BLaER1 treated with 17β-estradiol and CSF1 and Interleukin-3, amounts not matched to agents 10 nM and 100 nM (cell line): ENCODE results near the gene NACAD.
A peak's percentile ranks its signal among the peaks of the same experiment; 100 is the strongest.

Experiments used
- H3K27ac ChIP-seq, 11 experiments: shearing (Covaris generic); formaldehyde crosslinking; 2 replicates each; pipeline ENCODE4 v1.8.1; 2022
- H3K27me3 ChIP-seq, 11 experiments: shearing (Covaris generic); formaldehyde crosslinking; 2 replicates each; pipeline ENCODE4 v1.8.1; 2022
- H3K36me3 ChIP-seq, 11 experiments: shearing (Covaris generic); formaldehyde crosslinking; 2 replicates each; pipeline ENCODE4 v1.8.1; 2022
- H3K4me1 ChIP-seq, 10 experiments: shearing (Covaris generic); formaldehyde crosslinking; 2 replicates each; pipeline ENCODE4 v1.8.1; 2022
- H3K4me2 ChIP-seq, 11 experiments: shearing (Covaris generic); formaldehyde crosslinking; 2 replicates each; pipeline ENCODE4 v1.8.1; 2022
- H3K4me3 ChIP-seq, 10 experiments: shearing (Covaris generic); formaldehyde crosslinking; 2 replicates each; pipeline ENCODE4 v1.8.1; 2022
- H3K9ac ChIP-seq, 11 experiments: shearing (Covaris generic); formaldehyde crosslinking; 2 replicates each; pipeline ENCODE4 v1.8.1; 2022
- H3K9me3 ChIP-seq, 11 experiments: shearing (Covaris generic); formaldehyde crosslinking; replicated peaks in 1 of 11; 2 replicates each; pipeline ENCODE4 v1.8.1; 2022
- H4K20me1 ChIP-seq, 11 experiments: shearing (Covaris generic); formaldehyde crosslinking; 2 replicates each; pipeline ENCODE4 v1.8.1; 2022
- Cebpa-rat ChIP-seq, 11 experiments: shearing (Covaris generic); IDR thresholded peaks; 2 replicates each; pipeline ENCODE4 v1.8.1; 2022

Gene NACAD

DNA sequence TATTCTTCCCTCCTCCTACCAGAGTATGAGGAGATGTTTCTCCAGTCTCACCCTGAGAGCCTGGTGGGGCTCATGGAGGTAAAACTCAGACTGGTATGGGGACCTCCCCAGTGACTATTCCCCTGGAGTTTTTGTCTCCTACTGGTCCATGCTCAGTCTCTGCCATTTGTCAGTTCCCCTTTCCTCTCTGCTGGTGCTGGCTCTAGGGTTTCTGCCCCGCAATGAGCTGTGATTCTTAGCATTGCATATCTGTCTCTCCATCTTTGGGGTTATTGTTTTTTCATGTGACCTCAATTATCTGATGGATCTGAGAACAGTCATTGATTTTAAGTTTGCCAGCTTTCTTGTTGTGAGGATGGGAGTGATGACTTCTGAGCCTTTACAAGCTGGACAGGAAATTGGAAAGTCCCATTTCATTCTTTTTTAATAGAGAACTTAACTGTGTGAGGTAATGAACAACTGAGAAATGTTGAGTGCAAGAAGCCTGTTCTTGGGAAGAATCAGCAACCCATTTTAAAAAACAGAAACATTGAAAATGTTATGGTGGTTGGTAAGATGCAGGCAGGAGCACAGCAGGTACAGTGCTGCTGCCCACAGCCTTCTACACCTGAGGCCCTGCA lies 26.9 kb downstream of the NACAD start:
- TF ChIP-seq Cebpa-rat (IDR thresholded peaks at IDR 0.05), result no peak
- H3K36me3 ChIP-seq, result peaks cover 57 to 92% (median 70%) of the 10 kb centered on the region in 11 experiments

DNA sequence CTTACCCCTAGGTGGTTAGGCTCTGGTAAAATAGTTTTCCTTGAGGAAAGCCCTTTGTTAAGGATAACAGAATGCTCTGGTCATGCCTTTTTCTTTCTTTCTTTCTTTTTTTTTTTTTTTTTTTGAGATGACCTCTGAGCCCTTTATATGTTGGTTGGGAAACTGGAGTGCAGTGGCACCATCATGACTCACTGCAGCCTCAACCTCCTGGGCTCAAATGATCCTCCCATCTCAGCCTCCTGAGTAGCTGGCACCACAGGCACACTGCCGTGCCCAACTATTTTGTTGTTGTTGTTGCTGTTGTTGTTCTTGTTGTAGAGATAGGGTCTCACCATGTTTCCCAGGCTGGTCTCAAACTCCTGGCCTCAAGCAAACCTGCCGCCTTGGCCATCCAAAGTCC lies 27.4 kb downstream of the NACAD start:
- Histone ChIP-seq H4K20me1 (peaks cover 16 to 99% (median 85%) of the 10 kb centered on the region in 11 experiments; a peak in 19 of 22 replicates), H3K27ac (0 out of 22 replicates have a peak overlapping the region, but pooled peaks of 1 of the 11 experiments have one; percentile 26), H3K4me3 (no peak overlapping the region)

More for the DNA sequence above, 26.9 kb downstream of the NACAD start:
- Histone ChIP-seq H4K20me1 (peaks cover 16 to 99% (median 89%) of the 10 kb centered on the region in 11 experiments; a peak in 19 of 22 replicates), H3K4me2 (peak overlapping the region in 2 of 11 experiments; percentile 9 to 29; a peak in 3 of 22 replicates), H3K9ac (no peak overlapping the region), H3K4me3 (no peak overlapping the region), H3K9me3 (no peaks in the 10 kb centered on the region), H3K4me1 (peaks cover 0 to 42% (median 10%) of the 10 kb centered on the region in 10 experiments; a peak in 13 of 20 replicates), H3K27ac (0 out of 22 replicates have a peak overlapping the region, but pooled peaks of 1 of the 11 experiments have one; percentile 26), H3K27me3 (no peaks in the 10 kb centered on the region)

DNA sequence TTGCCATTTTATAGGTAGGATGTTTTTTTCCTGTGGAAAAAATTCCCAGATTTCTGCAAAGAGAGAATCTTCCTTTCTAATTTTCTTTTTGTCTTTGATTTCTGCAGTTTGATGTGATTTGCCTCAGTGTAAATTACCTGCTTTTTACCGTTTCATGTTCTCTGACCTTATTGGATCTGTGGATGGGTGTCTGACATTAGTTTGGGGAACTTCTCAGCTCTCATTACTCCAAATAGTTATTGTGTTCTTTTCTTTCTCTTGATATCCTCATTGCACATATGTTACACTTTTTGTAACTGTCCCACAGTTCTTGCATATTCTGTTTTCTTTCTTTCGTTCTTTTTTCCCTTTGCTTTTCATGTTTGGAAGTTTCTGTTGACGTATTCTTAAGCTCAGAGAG lies 28.5 kb downstream of the NACAD start:
- Histone ChIP-seq H3K27me3 (no peaks in the 10 kb centered on the region), H4K20me1 (peaks cover 16 to 99% (median 74%) of the 10 kb centered on the region in 11 experiments; a peak in 19 of 22 replicates), H3K4me2 (no peak overlapping the region), H3K36me3 (peaks cover 48 to 90% (median 69%) of the 10 kb centered on the region in 11 experiments), H3K9ac (no peak overlapping the region), H3K4me1 (peaks cover 0 to 43% (median 10%) of the 10 kb centered on the region in 10 experiments; a peak in 11 of 20 replicates), H3K27ac (no peak overlapping the region), H3K4me3 (no peak overlapping the region), H3K9me3 (peaks cover 0 to 10% (median 0%) of the 10 kb centered on the region in 11 experiments; a peak in 3 of 22 replicates)
- no peak for TF ChIP-seq Cebpa-rat (IDR thresholded peaks at IDR 0.05)

More for the DNA sequence above, 27.4 kb downstream of the NACAD start:
- Histone ChIP-seq H3K36me3 (peaks cover 58 to 92% (median 69%) of the 10 kb centered on the region in 11 experiments), H3K9ac (no peak overlapping the region), H3K9me3 (no peaks in the 10 kb centered on the region), H3K27me3 (no peaks in the 10 kb centered on the region), H3K4me1 (peaks cover 0 to 43% (median 10%) of the 10 kb centered on the region in 10 experiments; a peak in 13 of 20 replicates), H3K4me2 (peak overlapping the region in 2 of 11 experiments; percentile 9 to 29; a peak in 2 of 22 replicates)
- no peak for TF ChIP-seq Cebpa-rat (IDR thresholded peaks at IDR 0.05)

DNA sequence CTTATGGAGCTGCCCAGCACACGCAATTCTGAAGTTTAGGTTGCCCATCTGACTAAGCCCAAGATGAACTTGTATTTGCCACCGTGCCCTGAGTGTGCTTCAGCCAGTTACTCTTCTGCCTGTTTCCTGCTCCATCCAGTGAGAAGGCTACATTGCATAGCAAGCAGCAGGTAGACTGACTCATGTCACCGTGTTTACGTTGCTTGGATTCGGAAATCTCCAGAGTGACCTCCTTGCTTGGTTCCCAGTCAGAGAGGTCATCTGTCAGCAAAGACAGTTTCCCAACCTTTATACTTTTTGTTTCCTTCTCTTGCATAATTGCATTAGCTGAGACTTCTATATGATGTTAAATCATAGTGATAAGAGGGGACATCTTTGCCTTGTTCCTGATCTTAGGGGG lies 30.9 kb downstream of the NACAD start:
- peaks cover 0 to 26% (median 7%) of the 10 kb centered on the region in 11 experiments; a peak in 12 of 22 replicates for H3K9me3 ChIP-seq
- peaks cover 18 to 99% (median 64%) of the 10 kb centered on the region in 11 experiments; a peak in 21 of 22 replicates for H4K20me1 ChIP-seq
- H3K27ac ChIP-seq, result no peak overlapping the region
- H3K4me3 ChIP-seq, result no peak overlapping the region
- TF ChIP-seq Cebpa-rat (IDR thresholded peaks at IDR 0.05), result no peak
- H3K4me2 ChIP-seq, result peak overlapping the region in 1 of 11 experiments; percentile 0; a peak in 1 of 22 replicates
- no peak overlapping the region for H3K9ac ChIP-seq
- peaks cover 0 to 31% (median 9%) of the 10 kb centered on the region in 10 experiments; a peak in 15 of 20 replicates for H3K4me1 ChIP-seq
- no peaks in the 10 kb centered on the region for H3K27me3 ChIP-seq
- peaks cover 45 to 89% (median 69%) of the 10 kb centered on the region in 11 experiments for H3K36me3 ChIP-seq

DNA sequence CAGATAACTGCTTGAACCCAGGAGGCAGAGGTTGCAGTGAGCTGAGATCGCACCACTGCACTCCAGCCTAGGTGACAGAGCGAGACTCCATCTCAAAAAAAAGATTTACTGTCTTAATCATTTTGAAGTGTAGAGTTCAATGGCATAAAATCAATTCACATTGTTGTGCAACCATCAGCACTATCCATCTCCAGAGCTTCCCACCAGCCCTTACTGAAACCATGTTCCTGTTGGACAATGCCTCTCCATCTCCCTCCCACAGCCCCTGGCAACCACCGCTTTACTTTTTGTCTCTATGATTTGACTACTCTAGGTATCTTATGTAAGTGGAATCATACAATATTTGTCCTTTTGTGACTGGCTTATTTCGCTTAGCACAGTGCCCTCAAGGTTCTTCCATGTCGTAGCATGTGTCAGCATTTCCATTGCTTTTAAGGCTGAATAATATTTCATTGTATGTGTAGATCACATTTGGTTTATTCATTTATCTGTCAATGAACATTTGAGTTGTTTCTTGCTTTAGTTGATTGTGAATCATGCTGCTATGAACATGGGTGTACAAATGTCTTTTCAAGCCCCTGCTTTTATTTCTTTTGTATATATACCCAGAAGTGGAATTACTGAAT lies 33.1 kb downstream of the NACAD start:
- no peak overlapping the region for H3K9ac ChIP-seq
- no peaks in the 10 kb centered on the region for H3K27me3 ChIP-seq
- peaks cover 27 to 99% (median 64%) of the 10 kb centered on the region in 11 experiments for H4K20me1 ChIP-seq
- H3K27ac ChIP-seq, result no peak overlapping the region
- H3K4me2 ChIP-seq, result no peak overlapping the region
- H3K36me3 ChIP-seq, result peaks cover 45 to 89% (median 63%) of the 10 kb centered on the region in 11 experiments
- no peak for TF ChIP-seq Cebpa-rat (IDR thresholded peaks at IDR 0.05)
- no peak overlapping the region for H3K4me3 ChIP-seq
- H3K9me3 ChIP-seq, result peaks cover 0 to 26% (median 7%) of the 10 kb centered on the region in 11 experiments; a peak in 12 of 22 replicates
- peaks cover 15 to 32% (median 23%) of the 10 kb centered on the region in 10 experiments; a peak in 19 of 20 replicates for H3K4me1 ChIP-seq

DNA sequence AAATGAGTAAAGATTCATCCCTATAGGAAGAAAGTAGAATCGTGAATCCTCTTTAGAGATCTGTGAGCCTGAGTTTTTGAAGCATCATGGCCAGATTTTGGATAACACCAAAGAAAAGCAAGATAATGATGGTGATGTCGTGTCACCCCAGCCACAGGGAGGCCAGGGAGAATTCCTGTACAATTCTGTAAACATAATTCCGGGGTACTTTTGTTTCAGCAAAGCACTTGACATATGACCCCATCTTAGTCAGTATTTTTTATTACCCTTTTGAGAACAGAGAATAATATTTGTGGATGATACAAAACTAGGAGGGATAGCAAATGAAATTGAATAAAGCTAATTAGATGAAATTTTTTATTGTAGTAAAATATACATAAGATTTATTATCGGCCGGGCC lies 33.8 kb downstream of the NACAD start:
- Histone ChIP-seq H3K27ac (no peak overlapping the region), H3K27me3 (no peaks in the 10 kb centered on the region), H4K20me1 (peaks cover 27 to 99% (median 64%) of the 10 kb centered on the region in 11 experiments), H3K9ac (no peak overlapping the region), H3K4me3 (no peak overlapping the region), H3K4me1 (peaks cover 22 to 39% (median 29%) of the 10 kb centered on the region in 10 experiments; a peak in 19 of 20 replicates), H3K9me3 (peaks cover 0 to 26% (median 7%) of the 10 kb centered on the region in 11 experiments; a peak in 12 of 22 replicates), H3K4me2 (no peak overlapping the region), H3K36me3 (peaks cover 50 to 89% (median 67%) of the 10 kb centered on the region in 11 experiments)
- TF ChIP-seq Cebpa-rat (IDR thresholded peaks at IDR 0.05), result no peak

DNA sequence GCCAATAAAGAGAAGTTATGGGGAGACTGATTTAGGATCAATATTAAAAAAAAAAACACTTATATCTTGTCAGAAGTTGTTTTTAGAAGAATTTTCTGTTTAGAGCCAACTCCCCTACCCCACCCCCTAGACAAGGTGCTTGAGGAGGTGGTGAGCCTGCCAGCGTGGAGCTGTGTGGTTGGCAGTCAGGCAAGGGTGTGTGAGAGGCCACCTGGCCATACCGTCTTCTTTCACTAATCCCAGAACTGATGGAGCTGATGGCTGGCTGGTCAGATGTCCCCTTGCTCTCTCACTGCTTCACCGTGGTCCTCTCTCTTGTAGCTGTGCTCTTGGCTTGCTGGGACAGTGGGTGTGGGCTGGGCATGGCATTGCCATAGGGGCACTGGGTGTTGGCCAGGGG lies 34.3 kb downstream of the NACAD start:
- Histone ChIP-seq H3K36me3 (peaks cover 50 to 89% (median 69%) of the 10 kb centered on the region in 11 experiments), H3K4me2 (no peak overlapping the region), H3K4me3 (no peak overlapping the region), H3K9me3 (peaks cover 0 to 26% (median 7%) of the 10 kb centered on the region in 11 experiments; a peak in 12 of 22 replicates), H4K20me1 (peaks cover 29 to 99% (median 65%) of the 10 kb centered on the region in 11 experiments), H3K27ac (no peak overlapping the region), H3K27me3 (no peaks in the 10 kb centered on the region), H3K4me1 (peaks cover 23 to 44% (median 33%) of the 10 kb centered on the region in 10 experiments; a peak in 19 of 20 replicates), H3K9ac (no peak overlapping the region)
- TF ChIP-seq Cebpa-rat (IDR thresholded peaks at IDR 0.05), result no peak

DNA sequence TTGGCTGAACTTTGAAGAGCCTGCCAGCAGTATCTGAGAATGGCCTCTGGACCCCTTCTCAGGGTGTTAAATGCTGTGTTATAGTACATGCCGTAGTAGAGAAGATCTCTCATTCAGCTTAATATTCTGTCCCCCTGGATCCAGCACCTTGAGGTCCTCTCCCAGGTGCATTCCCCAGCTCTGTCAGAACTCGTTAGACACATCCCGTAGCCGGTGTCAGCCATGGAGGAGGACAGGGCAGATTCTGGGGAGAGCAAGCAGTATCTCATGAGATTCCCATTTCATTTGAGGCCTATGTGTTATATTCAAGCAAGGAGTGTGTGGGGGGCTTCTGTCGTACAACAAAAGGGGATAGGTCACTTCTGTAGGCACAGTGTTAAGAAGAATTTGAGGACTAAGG lies 34.8 kb downstream of the NACAD start:
- Histone ChIP-seq H3K4me2 (no peak overlapping the region), H3K9ac (no peak overlapping the region), H3K4me3 (no peak overlapping the region), H3K27ac (no peak overlapping the region), H3K4me1 (peaks cover 26 to 45% (median 37%) of the 10 kb centered on the region in 10 experiments; a peak in 19 of 20 replicates), H3K27me3 (no peaks in the 10 kb centered on the region), H4K20me1 (peaks cover 29 to 99% (median 63%) of the 10 kb centered on the region in 11 experiments), H3K36me3 (peaks cover 54 to 89% (median 74%) of the 10 kb centered on the region in 11 experiments), H3K9me3 (peaks cover 0 to 26% (median 7%) of the 10 kb centered on the region in 11 experiments; a peak in 12 of 22 replicates)
- TF ChIP-seq Cebpa-rat (IDR thresholded peaks at IDR 0.05), result no peak
